Measurements from ENCODE around the gene SPAG9. TPM values are rescaled to one million over a fixed set of nuclear protein-coding genes. Genes with fewer than 3 reads are reported as not detected.

SPAG9 gene
- total RNA-seq, 1 experiment from 2014 or later: 54.3 TPM

GRCh38 chr17:51054748-51055147, 65.9 kb downstream of the SPAG9 start:
- H3K27me3 ChIP-seq (ENCODE audit: insufficient read depth, low read length): no peaks in the 10 kb centered on the region
- no peak overlapping the region for H4K5ac ChIP-seq (ENCODE audit: insufficient read length, low read depth, low read length)
- H3K4ac ChIP-seq (ENCODE audit: low read depth, low read length): no peak overlapping the region
- no peak overlapping the region for H3T11ph ChIP-seq (ENCODE audit: low read length)
- no peaks in the 10 kb centered on the region for H3K9me3 ChIP-seq (ENCODE audit: control insufficient read depth, low read depth, low read length)
- H4K91ac ChIP-seq (ENCODE audit: insufficient read length, low read depth, low read length): no peak overlapping the region
- no peaks in the 10 kb centered on the region for H4K20me1 ChIP-seq (ENCODE audit: control insufficient read depth, insufficient read depth, insufficient read length)
- H2BK20ac ChIP-seq (ENCODE audit: low read depth, low read length, poor library complexity, severe bottlenecking): no peak overlapping the region
- Mint-ChIP-seq H3K4me1 (peaks cover 18 to 19% of the 10 kb centered on the region in 2 experiments), H3K9me3 (no peaks in the 10 kb centered on the region), H3K27ac (peak overlapping the region in 1 of 3 experiments; percentile 31; a peak in 1 of 7 replicates), H3K4me3 (no peak overlapping the region), H3K36me3 (ENCODE audit: insufficient read depth in 1 of 3, low read depth in 3 of 3) (peaks cover 0 to 2% (median 0%) of the 10 kb centered on the region in 3 experiments; a peak in 1 of 7 replicates), H3K27me3 (ENCODE audit: low read depth) (no peaks in the 10 kb centered on the region)
- H4K8ac ChIP-seq (replicated peaks; ENCODE audit: insufficient read length, low read depth, low read length): no peak overlapping the region
- H2BK5ac ChIP-seq (ENCODE audit: insufficient read length, low read length): no peak overlapping the region
- no peak overlapping the region for H3K4me2 ChIP-seq (ENCODE audit: insufficient read depth, insufficient read length, low read length)
- WGBS (ENCODE audit: extremely low coverage, insufficient read length, low lambda C conversion rate): no CpG with 5 or more reads among the region's 4 CpGs
- H3K18ac ChIP-seq (ENCODE audit: insufficient read length, low read depth, low read length): no peak overlapping the region
- no peaks in the 10 kb centered on the region for H3K23me2 ChIP-seq (ENCODE audit: insufficient read length, low read depth, low read length, poor library complexity, severe bottlenecking)
- H2AFZ ChIP-seq (ENCODE audit: low read length): no peak overlapping the region
- H3K23ac ChIP-seq (ENCODE audit: insufficient read length, low read depth, low read length): no peak overlapping the region
- H3K56ac ChIP-seq (ENCODE audit: insufficient read length, low read depth, low read length): no peak overlapping the region
- H2BK120ac ChIP-seq (ENCODE audit: low read depth, low read length, poor library complexity, severe bottlenecking): no peak overlapping the region
- DNase-seq: no peak
- H3K14ac ChIP-seq (ENCODE audit: insufficient read depth, low read length): no peak overlapping the region
- H3K79me2 ChIP-seq (ENCODE audit: insufficient read depth, low read length): no peaks in the 10 kb centered on the region; the same call in 1 of the 2 replicates
- no peak overlapping the region for H2BK12ac ChIP-seq (ENCODE audit: insufficient read length, low read depth, low read length)
- H3K4me1 ChIP-seq (ENCODE audit: insufficient read depth, low read length): no peaks in the 10 kb centered on the region
- no peaks in the 10 kb centered on the region for H3K79me1 ChIP-seq (ENCODE audit: insufficient read depth, low read depth, low read length, poor library complexity, severe bottlenecking)
- no peak overlapping the region for H2AK5ac ChIP-seq (ENCODE audit: insufficient read length, low read length)
- no peak overlapping the region for H3K27ac ChIP-seq (ENCODE audit: insufficient read length, low read depth, low read length)
- TF ChIP-seq CTCF (conservative IDR thresholded peaks at IDR 0.05): no peak
- H3K9ac ChIP-seq (ENCODE audit: extremely low read depth, insufficient read length, low read length): no peak overlapping the region
- H2BK15ac ChIP-seq (ENCODE audit: low read depth, low read length): no peak overlapping the region

Data from H9 (cell line).